ENCODE results near the gene MRPL43. TPM values are rescaled to one million over a fixed set of nuclear protein-coding genes. Genes with fewer than 3 reads are reported as not detected.
"Not testable (repeated sequence)": the region's sequence is repeated elsewhere in the genome, so short reads cannot be mapped to it uniquely, and the experiment has no call there.

MRPL43 gene
- total RNA-seq = 37.9 TPM

- peak; percentile 79 for DNase-seq
Observed at GRCh38 chr10:100986952-100987684, at the start of gene MRPL43, which contains the start of gene TWNK. Gene MRPL43 (minus strand): TSS chr10:100987497. CDS start chr10:100987443, 54 bp downstream. Gene TWNK (plus strand): TSS chr10:100987543. CDS start chr10:100988211, 668 bp downstream.

- DNase-seq = no peak
Observed at GRCh38 chr10:101036726-101037125, 49.4 kb upstream of the MRPL43 start.

DNA sequence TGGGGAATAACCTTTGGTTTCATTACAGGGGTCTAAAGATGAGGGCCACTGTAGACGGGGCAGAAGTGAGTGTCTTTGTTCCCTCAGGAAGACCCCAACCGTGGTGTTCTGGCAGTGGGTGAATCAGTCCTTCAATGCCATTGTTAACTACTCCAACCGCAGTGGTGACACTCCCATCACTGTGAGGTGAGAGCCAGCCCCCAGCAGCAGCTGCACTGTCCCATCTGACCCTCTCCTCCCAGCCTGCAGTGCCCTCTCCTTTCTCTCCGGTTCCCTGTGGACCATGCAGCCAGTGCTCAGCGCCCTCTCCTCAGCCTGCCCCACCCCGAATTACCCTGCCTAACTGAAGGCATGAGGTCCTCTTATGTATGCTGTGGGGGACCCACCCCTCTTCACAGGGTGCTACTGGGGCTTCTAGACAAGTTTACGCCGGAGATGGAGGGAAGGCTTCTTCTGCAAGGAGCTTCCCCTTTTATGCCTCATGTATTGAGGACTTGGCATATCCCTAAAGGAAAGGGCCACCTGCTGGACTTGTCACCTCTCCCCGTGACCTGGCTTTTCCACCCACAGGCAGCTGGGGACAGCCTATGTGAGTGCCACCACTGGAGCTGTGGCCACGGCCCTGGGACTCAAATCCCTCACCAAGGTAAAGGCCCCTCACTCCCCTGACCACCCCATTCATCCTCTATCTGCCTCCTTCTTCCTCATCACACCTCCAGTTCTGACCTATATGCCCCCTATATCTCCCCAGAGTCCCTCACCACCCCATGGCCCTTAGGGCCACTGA is 48.8 kb upstream of the MRPL43 start:
- no peak for DNase-seq

DNA sequence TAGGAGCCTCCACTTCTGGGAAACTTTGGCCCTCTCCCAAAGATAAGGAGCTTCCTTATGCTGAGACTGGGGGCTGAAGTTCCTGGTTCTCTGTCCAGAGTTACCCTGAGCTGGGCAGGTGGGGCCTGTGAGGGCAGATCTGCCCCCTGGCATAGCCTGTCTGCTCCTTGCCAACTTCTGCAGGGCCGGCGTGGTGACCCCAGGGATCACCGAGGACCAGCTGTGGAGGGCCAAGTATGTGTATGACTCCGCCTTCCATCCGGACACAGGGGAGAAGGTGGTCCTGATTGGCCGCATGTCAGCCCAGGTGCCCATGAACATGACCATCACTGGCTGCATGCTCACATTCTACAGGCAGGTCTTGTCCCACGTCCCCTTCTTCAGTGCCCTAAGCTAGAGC is 48.0 kb upstream of the MRPL43 start:
- no peak for DNase-seq

GRCh38 chr10:101034404-101034803 is 47.1 kb upstream of the MRPL43 start:
- not testable (repeated sequence) for DNase-seq

- DNase-seq = no peak
Observed at GRCh38 chr10:101033276-101033675, 46.0 kb upstream of the MRPL43 start.

DNA sequence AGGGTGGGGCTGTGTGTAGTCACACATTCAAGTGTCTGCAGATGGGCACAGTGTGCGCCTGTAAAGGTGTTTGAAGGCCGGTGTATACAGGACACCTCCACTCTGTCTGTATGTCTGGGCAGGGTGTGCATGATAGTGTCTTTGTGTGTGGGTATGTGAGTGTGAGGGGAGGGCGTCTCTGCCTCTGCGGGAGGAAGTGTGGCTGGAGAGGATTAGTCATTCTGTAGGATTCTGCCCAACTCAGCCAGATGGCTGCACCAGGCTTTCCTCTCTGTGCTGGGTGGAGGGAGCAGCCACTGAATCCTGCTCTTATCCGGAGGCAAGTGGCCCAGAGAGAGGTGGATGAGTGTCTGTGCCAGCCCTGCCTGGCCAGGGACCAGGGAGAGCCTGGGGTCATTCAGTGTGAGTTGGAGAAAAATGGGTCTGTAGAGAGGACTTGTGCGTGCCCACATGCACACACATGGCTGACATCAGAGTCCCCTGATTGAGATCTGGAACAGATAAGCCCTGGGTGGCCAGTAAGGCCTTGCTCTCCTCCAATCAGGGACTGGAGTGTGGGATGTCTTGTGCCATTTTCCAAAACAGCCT is 45.4 kb upstream of the MRPL43 start:
- DNase-seq = peak; percentile 76

GRCh38 chr10:101031796-101032636 is 44.7 kb upstream of the MRPL43 start:
- DNase-seq = peak; percentile 79

- DNase-seq = peak; percentile 93
Observed at GRCh38 chr10:101031128-101031795, 44.0 kb upstream of the MRPL43 start, which contains the start of the genes PDZD7 and SFXN3. Gene PDZD7 (minus strand): TSS chr10:101031129. CDS start chr10:101030219, 910 bp downstream. Gene SFXN3 (plus strand): TSS chr10:101031234. CDS start chr10:101034695, 3,461 bp downstream.

GRCh38 chr10:101030496-101031127 is 43.3 kb upstream of the MRPL43 start:
- DNase-seq = no peak

DNA sequence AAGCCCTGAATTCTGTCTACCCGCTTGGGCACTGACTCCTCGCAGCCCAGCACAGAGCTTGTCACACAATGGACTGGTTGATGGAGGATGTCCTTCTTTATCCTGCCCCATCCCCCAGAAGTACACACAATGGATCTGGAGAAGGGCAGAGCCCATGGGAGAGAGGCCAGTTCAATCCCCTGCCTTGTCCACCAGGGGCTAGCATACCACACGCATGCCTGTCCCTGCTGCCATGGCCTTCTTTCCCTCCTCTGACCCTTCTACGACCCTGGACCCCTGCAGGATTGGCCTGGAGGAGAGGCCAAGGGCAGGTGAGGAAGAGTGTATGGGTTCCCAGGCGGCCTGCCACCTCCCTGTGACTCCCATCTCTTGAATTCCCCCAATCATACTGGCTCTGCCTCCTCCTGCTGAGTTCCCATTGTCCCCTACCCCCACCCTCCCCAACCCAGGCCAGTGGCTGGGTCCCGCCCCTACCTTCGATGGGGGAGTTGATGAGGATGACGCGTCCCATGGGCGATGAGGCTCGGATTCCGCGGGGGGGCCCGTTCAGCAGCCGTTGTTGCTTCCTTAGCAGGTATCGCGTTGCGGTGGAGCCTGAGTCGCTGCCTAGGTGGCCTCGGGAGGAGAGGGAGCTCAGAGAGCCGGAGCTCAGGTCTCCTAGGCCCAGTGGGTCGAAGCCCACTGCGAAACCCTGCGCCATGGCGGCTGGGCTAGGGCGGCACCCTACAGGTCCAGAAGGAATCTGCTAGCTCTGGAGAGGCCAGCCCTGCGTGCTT is 42.4 kb upstream of the MRPL43 start:
- DNase-seq = no peak

- DNase-seq = no peak
Observed at GRCh38 chr10:101028446-101029337, 41.4 kb upstream of the MRPL43 start.

- no peak for DNase-seq
Observed at GRCh38 chr10:101027106-101027720, 39.9 kb upstream of the MRPL43 start.

DNA sequence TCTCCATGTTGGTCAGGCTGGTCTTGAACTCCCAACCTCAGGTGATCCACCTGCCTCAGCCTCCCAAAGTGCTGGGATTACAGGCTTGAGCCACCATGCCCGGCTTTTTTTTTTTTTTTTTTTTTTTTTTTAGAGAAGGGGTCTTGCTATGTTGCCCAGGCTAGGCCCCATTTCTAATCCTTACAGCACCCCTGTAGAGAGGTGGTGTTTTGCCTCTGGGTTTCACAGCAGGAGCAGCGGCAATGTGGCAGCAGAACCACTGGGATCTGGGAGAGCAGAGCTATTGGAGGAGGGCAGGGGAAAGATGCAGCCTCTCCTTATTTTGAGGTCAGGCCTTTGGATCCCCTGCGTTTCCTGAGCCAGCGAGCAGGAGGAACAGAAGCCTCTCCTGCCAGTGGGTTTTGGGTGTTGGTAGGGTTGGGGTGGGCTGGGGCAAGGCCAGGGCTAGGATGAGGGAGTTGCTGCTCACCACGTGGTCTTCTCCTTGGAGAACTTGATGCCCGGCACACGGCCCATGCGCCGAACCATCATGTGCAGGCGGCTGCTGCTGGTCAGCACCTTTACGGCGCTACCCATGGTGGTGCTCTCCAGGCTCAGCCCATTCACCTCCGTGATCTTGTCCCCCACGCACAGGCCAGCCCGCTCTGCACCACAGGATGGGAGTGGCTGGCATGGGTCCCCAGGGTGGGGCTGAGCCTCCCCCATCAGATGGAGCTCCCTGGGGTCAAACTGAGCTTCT is 35.8 kb upstream of the MRPL43 start:
- no peak for DNase-seq

GRCh38 chr10:101021692-101022251 is 34.5 kb upstream of the MRPL43 start:
- DNase-seq = no peak

DNA sequence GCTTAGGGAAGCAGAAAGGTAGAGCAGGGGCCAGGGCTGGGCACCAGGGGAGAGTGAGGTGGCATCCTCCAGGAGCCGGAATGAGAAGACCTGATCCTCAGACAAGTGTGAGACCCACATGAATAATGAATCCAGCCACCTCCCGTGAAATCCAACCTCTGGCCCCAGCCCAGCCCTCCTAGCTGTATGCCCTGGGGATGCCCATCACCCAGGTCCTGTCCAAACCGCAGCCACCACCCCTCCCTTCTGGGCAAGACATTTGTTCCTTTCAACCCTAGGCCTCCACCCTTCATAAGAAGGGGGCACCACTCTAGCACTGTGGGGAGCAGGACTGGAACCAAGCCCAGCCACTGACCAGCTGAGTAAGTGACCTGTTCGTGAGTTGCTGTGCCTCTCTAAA is 33.9 kb upstream of the MRPL43 start:
- no peak for DNase-seq

DNA sequence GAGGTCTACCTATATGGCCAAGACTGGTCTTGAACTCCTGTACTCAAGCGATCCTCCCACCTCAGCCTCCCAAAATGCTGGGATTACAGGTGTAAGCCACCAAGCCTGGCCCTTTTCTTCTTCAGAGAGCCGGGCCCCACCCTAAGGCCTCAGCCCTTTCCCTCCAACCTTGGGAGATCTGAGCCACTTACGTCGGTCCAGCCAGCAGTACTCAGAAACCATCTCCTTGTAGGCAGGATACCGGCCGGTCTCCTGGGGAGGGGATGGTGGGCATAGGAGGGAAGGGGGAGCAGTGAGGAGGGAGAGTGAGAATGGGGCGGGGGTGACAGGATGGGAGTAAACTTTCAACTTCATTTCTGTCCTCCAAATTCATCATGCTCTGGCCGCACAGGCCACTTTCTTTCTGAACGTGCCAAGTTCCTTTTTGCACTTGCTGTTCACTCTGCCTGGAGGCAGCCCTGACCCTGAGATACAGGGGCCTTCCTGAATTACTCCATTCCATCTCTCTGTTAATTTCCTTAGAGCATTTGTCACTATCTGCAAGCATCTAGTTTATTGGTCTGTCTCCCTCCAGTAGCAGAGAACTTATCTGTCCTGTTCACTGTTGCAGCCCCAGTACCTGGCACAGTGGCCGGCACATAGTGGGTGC is 33.3 kb upstream of the MRPL43 start:
- DNase-seq = no peak

All from occipital lobe (tissue), 2 donors.